GM19468 (cell line): Measurements from ENCODE around the gene ZNF335.
"Not testable (repeated sequence)": the region's sequence is repeated elsewhere in the genome, so short reads cannot be mapped to it uniquely, and the experiment has no call there.

Experiments used
- ATAC-seq: cut with Tn5 transposase; IDR thresholded peaks from one replicate; pipeline ENCODE4 v1.9.1; 2021; ENCODE audit warnings: mild to moderate bottlenecking, moderate library complexity, moderate number of reproducible peaks; ENCODE audit not compliant: unreplicated experiment; ENCODE audit errors: extremely low read depth

Gene ZNF335

DNA sequence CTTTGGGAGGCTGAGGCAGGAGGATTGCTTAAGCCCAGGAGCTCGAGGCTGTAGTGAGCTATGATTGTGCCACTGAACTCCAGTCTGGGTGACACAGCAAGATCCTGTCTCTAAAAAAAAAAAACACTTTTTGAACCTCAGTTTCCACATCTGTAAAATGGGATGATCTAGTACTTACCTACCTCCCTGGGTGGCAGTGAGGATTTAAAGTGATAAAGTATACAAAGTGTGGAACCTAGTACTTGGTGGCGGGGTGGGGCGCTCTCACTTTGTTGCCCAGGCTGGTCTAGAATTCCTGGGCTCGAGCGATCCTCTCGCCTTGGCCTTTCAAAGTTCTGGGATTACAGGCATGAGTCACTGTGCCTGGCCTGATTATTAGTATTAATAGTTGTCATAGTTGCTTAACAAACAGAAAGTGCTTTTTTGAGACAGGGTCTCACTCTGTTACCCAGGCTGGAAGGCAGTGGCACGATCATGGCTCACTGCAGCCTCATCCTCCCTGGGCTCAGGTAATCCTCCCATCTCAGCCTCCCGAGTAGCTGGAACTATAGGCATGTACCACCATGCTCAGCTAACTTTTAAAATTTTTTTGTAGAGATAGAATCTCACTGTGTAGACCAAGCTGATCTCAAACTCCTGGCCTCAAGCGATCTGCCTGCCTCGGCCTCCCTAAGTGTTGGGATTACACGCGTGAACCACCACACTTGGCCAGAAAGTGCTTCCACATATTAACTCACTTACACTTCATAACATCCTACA, 53.0 kb downstream of the ZNF335 start:
- no peak for ATAC-seq

DNA sequence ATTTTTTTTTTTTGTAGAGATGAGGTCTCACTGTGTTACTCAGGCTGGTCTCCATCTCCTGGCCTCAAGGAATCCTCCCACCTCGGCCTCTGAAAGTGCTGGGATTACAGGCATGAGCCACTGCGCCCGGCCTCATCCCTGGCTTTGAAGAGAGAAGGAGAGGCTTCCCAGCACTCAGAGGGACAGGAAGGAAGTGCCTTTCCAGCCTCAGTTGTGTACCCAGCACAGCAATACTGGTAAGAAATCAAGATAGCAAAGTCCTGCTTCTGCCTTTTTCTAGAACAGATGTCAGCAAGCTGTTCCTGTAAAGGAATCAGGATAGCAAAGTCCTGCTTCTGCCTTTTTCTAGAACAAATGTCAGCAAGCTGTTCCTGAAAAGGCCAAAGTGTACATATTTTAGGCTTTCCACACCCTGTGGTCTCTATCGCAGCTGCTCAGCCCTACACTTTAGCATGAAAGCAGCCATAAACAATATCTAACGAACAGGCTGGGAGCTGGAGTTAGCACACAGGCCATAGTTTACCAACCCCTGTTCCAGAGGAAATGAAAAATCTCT, 53.7 kb downstream of the ZNF335 start:
- no peak for ATAC-seq

DNA sequence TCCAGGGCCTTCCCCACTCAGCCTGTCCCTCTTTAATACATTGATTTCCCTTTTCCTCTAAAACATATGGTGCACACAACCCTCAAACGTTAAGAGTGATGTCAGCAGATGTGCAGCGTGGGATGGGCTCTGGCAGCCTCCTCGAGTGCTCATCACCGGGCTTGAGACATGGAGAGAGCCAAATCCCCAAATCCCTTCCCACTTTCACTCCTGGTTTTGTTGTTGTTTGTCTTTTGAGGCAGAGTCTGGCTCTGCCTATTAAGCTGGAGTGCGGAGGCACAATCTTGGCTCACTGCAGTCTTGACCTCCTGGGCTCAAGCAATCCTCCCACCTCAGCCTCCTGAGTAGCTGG, 54.2 kb downstream of the ZNF335 start:
- ATAC-seq = no peak

DNA sequence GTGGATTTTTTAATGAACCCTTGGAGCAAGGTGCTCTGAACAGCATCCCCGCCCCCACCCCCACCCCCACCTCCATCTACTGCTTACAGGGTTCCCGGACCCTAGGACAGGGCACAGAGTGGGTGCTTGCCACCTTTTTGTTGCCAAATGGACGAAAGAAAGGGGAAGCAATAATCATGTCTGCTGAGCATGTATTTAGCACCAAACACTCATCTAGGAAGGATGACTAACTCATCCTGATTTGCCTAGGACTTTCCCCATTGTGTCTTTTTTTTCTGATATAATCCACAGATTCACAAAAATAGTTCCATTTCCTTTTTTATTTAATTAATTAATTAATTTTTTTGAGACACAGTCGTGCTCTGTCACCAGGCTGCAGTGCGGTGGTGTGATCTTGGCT, 58.9 kb downstream of the ZNF335 start:
- no peak for ATAC-seq

DNA sequence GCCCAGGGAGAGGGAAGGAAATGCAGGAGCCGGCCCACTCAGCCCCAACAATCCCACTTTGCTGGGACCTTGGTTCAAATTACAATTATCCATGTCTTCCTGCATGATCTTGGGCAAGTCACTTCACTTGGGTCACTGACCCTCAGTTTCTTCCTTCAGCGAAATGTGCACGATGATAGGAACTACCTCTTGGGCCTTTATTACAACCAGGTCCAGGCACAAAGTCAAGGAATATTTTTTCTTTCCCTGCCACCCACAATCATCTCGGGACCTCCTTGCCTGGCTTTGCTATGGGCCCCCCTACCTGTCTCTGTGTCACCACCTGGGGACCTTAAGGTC, 59.7 kb downstream of the ZNF335 start:
- ATAC-seq = no peak

DNA sequence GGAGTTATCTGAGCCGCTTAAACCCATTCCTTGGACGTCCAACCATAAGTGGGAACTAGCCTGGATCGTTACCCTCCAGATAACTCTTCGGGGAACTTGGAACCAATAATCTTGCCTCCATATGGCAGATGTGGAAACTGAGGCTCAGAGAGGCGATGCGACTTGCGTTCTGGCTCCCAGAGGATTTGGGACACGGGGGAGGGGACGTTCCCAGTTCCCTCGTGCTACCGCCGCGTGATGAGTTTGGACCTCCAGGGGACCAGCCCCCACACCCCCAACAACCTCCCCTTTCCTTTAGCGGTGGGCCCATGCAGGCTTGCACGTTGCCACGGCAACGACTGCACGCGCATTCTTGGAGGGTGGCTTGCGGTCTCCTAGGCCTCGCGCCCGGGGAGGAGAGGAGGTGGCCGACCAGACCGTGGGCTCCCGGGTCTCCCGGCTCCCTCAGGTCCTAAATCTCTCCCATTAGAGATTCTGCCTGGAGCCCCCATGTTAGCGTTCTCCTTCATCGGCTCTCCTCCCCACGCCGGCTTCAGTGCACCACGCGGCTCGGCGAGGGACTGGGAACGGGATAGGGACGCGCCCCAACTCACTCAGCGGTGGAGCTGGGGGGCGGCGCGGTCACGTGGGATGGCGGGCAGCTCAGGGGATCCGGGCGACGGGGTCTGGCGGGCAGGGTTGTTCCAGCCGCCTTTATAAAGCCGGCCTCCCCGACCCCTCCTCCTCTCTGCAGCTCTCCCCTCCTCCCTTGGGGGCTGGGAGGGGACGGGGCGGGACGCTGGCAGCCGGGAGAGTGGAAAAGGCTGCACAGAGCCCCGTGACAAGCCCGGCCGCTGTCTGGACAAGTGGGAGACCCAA, 60.3 kb downstream of the ZNF335 start, which contains the start of gene PLTP:
PLTP (minus strand) TSS at position 670 of the 858 bp plus-strand sequence. CDS start 703 bp downstream, outside the sequence.
- ATAC-seq = no peak

DNA sequence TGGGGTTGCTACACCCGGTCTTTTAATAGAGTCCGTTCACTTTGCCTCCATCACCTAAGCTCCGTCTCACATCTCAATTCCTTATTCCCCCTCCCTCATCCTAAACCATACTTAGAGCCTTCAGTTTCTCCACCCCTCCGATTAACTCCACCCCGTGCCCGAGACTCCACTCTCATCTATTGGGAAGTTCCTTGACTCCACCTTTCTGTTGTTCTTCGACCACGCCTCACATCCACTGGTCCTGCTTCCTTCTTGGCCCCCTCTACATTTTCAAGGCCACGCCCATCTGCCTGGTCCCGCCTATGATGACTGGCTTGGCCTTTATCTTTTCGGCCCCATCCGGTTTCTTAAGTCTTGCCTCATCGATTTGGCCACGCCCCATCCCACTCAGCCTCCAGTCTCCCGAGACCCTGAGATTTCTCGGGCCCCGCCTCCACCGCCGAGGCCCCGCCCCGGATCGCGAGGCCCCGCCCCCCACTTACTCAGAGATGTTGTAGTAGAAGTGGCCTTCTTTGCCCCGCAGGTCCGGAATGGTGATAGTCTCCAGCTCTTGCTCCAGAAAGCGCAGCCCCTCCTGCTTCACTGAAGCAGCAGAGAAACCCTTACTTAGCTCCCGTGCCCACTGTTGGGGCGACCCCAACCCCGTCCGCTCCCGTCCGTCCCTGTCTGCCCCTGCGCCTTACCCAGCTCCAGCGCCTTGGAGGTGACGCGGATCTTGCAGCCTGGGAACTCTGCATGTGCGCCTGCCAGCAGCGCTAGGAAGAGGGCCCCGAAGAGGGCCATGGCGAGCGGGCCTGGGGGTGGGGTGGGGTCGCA, 61.1 kb downstream of the ZNF335 start:
- peak; percentile 76 for ATAC-seq

DNA sequence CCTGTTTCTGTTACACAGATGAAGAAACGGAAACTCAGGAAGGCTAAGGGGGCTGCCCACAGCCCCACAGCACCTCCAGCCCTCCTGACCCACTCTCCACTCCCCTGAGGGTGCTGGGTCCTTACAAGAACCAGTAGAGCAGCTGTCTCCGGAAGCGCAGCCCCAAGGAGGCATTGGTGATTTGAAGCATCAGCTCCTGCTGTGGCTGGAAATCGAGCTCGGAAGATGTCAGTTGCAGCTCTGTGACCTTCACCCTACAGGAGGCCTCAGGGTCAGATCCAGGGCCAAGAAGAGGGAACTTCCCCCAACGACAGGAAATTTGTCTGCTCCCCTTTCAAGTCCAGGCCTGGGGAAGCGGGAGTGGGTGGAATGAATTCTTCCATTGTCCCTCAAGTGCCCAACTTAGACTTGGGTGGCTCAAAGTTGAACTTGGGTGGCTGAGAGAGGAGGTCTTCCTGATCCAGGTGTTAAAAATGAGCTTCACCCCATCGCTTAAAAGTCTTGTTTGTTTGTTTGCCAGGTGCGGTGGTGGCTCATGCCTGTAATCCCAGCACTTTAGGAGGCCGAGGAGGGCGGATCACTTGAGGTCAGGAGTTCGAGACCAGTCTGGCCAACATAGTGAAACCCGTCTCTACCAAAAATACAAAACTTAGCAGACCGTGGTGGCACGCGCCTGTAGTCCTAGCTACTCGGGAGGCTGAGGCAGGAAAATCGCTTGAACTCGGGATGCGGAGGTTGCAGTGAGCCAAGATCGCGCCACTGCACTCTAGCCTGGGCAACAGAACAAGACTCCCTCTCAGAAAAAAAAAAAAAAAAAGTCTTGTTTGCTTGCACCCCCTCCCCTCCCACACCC, 62.0 kb downstream of the ZNF335 start:
- no peak for ATAC-seq

DNA sequence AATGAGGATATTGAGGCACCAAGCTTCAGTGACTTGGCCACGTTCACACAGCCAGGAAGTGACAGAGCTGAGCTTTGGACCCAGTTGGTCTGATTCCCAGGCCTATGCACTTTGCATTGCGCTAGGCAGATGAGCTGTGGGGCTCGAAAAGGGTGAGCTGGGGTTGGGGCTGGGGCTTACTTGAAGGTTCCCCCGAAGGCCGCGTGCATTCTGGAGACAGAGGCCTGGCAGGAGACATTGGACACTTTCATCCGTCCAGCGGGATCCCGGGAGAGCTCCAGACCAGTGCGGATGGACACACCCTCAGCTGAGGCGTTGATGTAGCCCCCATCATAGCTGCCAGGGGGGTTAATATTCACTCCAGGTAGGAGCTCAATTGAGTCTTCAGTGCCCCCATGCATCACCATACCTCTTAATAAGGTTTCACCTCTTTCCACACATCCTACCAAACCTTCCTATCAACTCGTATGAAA, 62.6 kb downstream of the ZNF335 start:
- no peak for ATAC-seq

DNA sequence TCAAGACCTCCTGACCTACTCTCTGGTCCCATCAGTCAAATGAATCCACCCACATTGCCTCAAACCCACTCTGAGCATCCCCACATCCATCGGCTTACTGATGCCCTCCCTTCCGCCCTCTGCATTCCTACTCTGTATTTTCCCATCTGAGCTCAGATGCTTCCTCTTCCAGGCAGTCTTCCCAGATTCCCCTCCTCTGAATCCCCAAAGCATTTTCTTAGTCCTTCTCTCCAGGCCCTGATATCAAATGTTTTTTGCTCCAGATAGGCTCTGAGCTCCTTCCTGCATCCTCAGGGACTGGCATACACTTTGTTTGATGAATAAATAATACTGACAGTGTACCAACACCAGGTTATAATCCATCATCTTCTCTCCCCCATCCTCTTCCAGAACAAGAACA, 63.9 kb downstream of the ZNF335 start:
- ATAC-seq = no peak

DNA sequence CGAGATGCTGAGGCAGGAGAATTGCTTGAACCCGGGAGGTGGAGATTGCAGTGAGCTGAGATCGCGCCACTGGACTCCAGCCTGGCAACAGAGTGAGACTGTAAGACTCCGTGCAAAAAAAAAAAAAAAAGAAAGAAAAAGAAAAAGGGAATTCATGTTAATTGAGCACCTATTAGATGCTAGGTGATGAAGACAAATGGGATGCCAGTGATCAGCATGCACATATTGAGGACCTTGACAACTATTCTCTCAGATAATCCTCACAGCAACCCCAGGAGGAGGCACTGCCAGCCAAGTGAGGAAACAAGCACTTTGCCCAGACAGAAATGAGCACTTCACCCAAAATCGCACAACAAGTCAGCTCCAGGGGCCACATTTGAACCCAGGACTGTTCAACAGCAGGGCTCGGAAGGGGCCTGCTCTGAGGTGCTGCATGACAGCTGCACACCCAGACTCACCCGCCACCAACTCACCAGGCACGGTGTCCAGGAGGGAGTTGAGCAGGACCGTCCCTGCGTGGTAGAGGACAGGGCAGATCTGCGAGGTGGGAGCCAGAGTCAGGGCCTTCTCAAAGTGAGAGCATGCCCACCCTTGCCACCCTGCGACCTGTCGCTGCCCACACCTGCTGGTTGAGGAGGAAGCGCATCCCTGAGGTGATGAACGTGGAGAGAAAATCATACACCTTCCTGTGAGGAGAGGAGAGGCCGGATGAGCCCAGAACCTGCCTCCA, 64.6 kb downstream of the ZNF335 start:
- ATAC-seq = no peak

DNA sequence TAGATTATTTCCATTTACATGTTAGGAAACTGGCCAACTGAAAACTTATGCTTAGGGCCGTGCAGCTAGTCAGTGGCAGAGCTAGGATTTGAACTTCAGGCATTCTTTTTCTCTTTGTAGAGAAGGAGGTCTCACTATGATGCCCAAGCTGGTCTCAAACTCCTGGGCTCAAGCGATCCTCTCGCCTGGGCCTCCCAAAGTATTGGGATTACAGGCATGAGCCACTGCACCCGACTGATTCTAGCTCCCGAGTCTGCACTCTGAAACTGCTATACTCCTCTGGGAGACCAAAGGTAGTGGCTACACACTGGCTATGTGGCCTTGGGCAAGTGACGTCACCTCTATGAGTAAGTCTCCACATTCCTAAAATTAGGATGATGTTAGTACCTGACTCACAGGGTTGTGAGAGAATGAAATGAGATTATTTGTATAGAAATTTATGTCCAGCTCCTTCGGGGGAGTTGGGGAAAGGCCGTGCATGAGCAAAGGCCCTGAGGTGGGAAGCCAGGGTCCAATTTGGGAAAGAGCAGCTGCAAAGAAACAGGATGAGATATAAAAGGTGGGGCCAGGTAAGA, 66.4 kb downstream of the ZNF335 start:
- ATAC-seq = no peak

DNA sequence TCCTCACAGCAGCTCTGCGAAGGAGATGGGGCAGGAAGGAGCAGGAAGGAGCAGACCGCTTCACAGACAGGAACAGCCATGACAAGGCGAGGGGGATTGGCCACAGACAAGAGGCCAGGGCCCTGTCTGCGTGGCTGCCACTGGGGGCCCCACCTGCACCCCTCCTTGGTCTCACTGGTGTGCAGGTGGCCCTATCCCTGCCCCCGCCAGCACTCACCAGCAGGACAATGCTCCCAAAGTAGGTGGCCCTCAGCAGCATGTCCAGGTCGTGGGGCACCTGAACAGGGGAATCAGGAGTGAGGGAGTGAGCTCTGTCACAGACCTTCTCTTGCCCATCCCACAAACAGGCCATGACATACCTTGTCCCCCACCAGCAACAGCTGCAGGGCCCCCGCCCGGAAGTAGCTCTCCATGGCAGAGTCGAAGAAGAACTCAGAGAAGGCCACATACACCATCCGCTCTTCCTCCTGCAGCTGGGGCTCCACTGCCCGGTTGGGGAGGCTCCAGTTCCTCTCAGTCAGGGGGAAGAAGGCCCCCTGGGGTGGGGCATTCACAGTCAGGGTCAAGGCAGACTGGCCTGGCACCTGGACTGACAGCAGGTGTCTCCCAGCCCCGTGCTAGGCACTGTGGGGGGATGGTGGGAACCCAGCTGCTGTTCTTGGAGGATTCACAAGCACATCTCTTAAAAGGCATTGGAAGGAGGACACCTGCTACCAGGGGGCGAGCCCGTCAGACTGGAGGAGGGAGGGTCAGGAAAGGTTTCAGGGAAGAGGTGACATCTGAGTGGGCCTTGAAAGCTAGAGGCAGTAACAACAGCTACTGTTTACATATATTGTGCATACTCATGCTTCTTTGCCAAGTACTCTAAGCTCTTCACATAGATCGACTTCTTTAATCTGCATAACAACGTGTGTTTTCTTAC, 67.2 kb downstream of the ZNF335 start:
- ATAC-seq = no peak

DNA sequence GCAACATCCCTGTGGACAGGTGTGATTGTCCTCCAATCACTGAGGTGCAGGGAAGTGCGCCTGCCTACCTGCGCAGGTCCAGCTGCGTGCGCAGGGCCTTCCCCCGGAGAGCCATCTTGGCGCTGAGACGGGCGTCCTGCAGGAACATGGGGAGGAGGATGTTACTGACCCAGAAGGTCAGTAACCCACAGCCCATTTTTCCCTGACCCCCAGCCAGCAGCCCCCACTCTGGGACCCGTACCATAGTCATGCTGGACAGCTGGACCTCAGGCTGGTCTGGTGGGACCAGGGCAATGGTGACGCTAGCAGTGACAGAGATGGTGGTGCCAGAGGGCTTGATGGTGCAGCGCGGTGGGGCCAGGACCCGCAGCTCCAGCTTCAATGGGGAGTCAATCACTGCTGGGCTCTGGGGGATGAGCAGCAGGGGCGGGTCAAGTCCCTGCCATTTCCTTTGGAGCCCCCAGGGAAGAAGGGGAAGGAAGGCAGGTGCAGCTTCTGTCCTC, 69.8 kb downstream of the ZNF335 start:
- ATAC-seq = no peak

DNA sequence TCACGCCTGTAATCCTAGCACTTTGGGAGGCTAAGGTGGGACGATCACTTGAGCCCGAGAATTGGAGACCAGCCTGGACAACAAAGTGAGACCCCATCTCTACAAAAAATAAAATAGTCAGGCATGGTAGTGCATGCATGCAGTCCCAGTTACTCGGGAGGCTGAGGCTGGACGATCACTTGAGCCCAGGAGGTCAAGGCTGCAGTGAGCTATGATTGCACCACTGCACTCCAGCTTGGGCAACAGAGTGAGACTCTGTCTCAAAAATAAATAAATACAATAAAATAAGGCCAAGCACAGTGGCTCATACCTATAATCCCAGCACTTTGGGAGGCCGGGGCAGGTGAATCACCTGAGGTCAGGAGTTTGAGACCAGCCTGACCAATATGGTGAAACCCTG, 70.7 kb downstream of the ZNF335 start:
- ATAC-seq = not testable (repeated sequence)

DNA sequence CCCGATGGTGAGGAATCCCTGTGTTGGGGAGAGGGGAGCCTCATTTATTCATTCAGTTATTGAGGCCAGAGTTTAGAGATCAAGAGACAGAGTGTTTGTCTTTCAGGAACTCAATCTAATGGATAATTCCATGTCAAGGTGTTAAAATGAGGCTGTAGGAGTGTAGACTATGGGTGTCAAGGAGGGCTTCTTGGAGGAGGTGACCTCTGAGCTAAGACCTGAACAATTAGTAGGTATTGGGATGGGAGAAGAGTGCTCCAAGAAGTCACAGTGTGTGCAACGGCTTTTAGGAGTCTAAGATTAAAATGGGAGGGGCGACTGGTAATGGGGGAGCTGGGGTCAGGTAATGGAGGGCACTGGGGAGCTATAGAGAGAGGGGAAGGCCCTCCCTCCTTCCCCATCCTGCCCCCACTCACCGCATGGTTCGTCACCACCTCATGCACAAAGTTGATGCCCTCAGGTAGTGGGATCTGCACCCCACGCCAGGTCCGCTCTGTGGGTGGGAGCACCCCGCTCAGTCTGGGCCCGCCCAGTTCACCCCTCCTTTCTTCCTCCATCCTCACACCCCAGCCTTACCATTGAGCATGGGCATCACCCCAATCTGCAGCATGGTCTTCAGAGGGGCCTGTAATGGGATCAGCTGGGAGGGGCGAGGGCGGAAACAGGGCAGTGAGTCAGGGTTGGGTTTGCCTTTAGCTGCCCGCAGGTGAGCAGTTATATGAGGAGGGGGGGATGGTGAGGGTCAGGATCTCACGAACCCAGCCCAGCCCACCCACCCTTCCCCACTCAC, 72.8 kb downstream of the ZNF335 start:
- ATAC-seq = no peak
